ENCODE results near the gene SPATC1L.

SPATC1L gene

GRCh38 chr21:46119637-46120271 is 64.5 kb downstream of the SPATC1L start:
- Mint-ChIP-seq H3K36me3 (ENCODE audit: insufficient read depth) (peaks cover 15% of the 10 kb centered on the region), H3K9me3 (no peaks in the 10 kb centered on the region), H3K27me3 (no peaks in the 10 kb centered on the region), H3K4me3 (no peak overlapping the region), H3K4me1 (no peaks in the 10 kb centered on the region), H3K27ac (ENCODE audit: low read depth) (no peak overlapping the region)
- no peak for ATAC-seq (replicated peaks; ENCODE audit: extremely low read depth, poor library complexity, severe bottlenecking)
- DNase-seq (ENCODE audit: low spot score in 2 of 2), result no peak

- no peak for ATAC-seq (replicated peaks; ENCODE audit: extremely low read depth, poor library complexity, severe bottlenecking)
- H3K4me3 Mint-ChIP-seq, result no peak overlapping the region
- peaks cover 15% of the 10 kb centered on the region for H3K36me3 Mint-ChIP-seq (ENCODE audit: insufficient read depth)
These were observed 65.1 kb downstream of the SPATC1L start for GRCh38 chr21:46119144-46119636.

GRCh38 chr21:46118316-46119143 is 65.7 kb downstream of the SPATC1L start:
- Mint-ChIP-seq H3K36me3 (ENCODE audit: insufficient read depth) (peaks cover 20% of the 10 kb centered on the region), H3K27ac (ENCODE audit: low read depth) (no peak overlapping the region), H3K9me3 (no peaks in the 10 kb centered on the region), H3K4me1 (no peaks in the 10 kb centered on the region), H3K27me3 (no peaks in the 10 kb centered on the region), H3K4me3 (no peak overlapping the region)
- no peak for ATAC-seq (replicated peaks; ENCODE audit: extremely low read depth, poor library complexity, severe bottlenecking)
- DNase-seq (ENCODE audit: low spot score in 2 of 2), result no peak

More at GRCh38 chr21:46119144-46119636, 65.1 kb downstream of the SPATC1L start:
- Mint-ChIP-seq H3K9me3 (no peaks in the 10 kb centered on the region), H3K4me1 (no peaks in the 10 kb centered on the region), H3K27ac (ENCODE audit: low read depth) (no peak overlapping the region), H3K27me3 (no peaks in the 10 kb centered on the region)
- no peak for DNase-seq (ENCODE audit: low spot score in 2 of 2)

- DNase-seq (ENCODE audit: low spot score in 2 of 2), result no peak
- no peaks in the 10 kb centered on the region for H3K4me1 Mint-ChIP-seq
- H3K27me3 Mint-ChIP-seq, result no peaks in the 10 kb centered on the region
- H3K36me3 Mint-ChIP-seq (ENCODE audit: insufficient read depth), result peaks cover 22% of the 10 kb centered on the region
- H3K27ac Mint-ChIP-seq (ENCODE audit: low read depth), result no peak overlapping the region
- ATAC-seq (replicated peaks; ENCODE audit: extremely low read depth, poor library complexity, severe bottlenecking), result no peak
- no peaks in the 10 kb centered on the region for H3K9me3 Mint-ChIP-seq
- H3K4me3 Mint-ChIP-seq, result no peak overlapping the region
These were observed 66.5 kb downstream of the SPATC1L start for GRCh38 chr21:46117586-46118315.

GRCh38 chr21:46116776-46117585 is 67.3 kb downstream of the SPATC1L start:
- ATAC-seq (replicated peaks; ENCODE audit: extremely low read depth, poor library complexity, severe bottlenecking), result no peak
- Mint-ChIP-seq H3K4me1 (no peaks in the 10 kb centered on the region), H3K27me3 (no peaks in the 10 kb centered on the region), H3K9me3 (no peaks in the 10 kb centered on the region), H3K4me3 (no peak overlapping the region), H3K36me3 (ENCODE audit: insufficient read depth) (peaks cover 22% of the 10 kb centered on the region), H3K27ac (ENCODE audit: low read depth) (no peak overlapping the region)
- DNase-seq (ENCODE audit: low spot score in 2 of 2), result no peak

GRCh38 chr21:46116189-46116775 is 68.0 kb downstream of the SPATC1L start:
- Mint-ChIP-seq H3K27ac (ENCODE audit: low read depth) (no peak overlapping the region), H3K36me3 (ENCODE audit: insufficient read depth) (peaks cover 22% of the 10 kb centered on the region), H3K4me1 (no peaks in the 10 kb centered on the region), H3K4me3 (no peak overlapping the region), H3K9me3 (no peaks in the 10 kb centered on the region), H3K27me3 (no peaks in the 10 kb centered on the region)
- DNase-seq (ENCODE audit: low spot score in 2 of 2), result no peak
- no peak for ATAC-seq (replicated peaks; ENCODE audit: extremely low read depth, poor library complexity, severe bottlenecking)

GRCh38 chr21:46115441-46116188 is 68.6 kb downstream of the SPATC1L start:
- Mint-ChIP-seq H3K9me3 (no peaks in the 10 kb centered on the region), H3K4me3 (no peak overlapping the region), H3K4me1 (no peaks in the 10 kb centered on the region), H3K27me3 (no peaks in the 10 kb centered on the region), H3K36me3 (ENCODE audit: insufficient read depth) (peaks cover 25% of the 10 kb centered on the region), H3K27ac (ENCODE audit: low read depth) (no peak overlapping the region)
- DNase-seq (ENCODE audit: low spot score in 2 of 2) (no peak), ATAC-seq (replicated peaks; ENCODE audit: extremely low read depth, poor library complexity, severe bottlenecking) (no peak)

- no peak overlapping the region for H3K27ac Mint-ChIP-seq (ENCODE audit: low read depth)
- H3K36me3 Mint-ChIP-seq (ENCODE audit: insufficient read depth), result peaks cover 23% of the 10 kb centered on the region
- ATAC-seq (replicated peaks; ENCODE audit: extremely low read depth, poor library complexity, severe bottlenecking) (no peak), DNase-seq (ENCODE audit: low spot score in 2 of 2) (no peak)
- no peaks in the 10 kb centered on the region for H3K4me1 Mint-ChIP-seq
- H3K9me3 Mint-ChIP-seq, result no peaks in the 10 kb centered on the region
- H3K27me3 Mint-ChIP-seq, result no peaks in the 10 kb centered on the region
- no peak overlapping the region for H3K4me3 Mint-ChIP-seq
These were observed 69.3 kb downstream of the SPATC1L start for GRCh38 chr21:46114963-46115362.

GRCh38 chr21:46113497-46114176 is 70.6 kb downstream of the SPATC1L start:
- Mint-ChIP-seq H3K36me3 (ENCODE audit: insufficient read depth) (peaks cover 23% of the 10 kb centered on the region), H3K27me3 (no peaks in the 10 kb centered on the region), H3K9me3 (no peaks in the 10 kb centered on the region), H3K4me3 (no peak overlapping the region), H3K4me1 (no peaks in the 10 kb centered on the region), H3K27ac (ENCODE audit: low read depth) (no peak overlapping the region)
- DNase-seq (ENCODE audit: low spot score in 2 of 2) (no peak), ATAC-seq (replicated peaks; ENCODE audit: extremely low read depth, poor library complexity, severe bottlenecking) (no peak)

- DNase-seq (ENCODE audit: low spot score in 2 of 2), result peak in 1 of 2 donors; percentile 6
- no peaks in the 10 kb centered on the region for H3K9me3 Mint-ChIP-seq
These were observed 71.5 kb downstream of the SPATC1L start for GRCh38 chr21:46112725-46113215.

More at GRCh38 chr21:46112725-46113215, 71.5 kb downstream of the SPATC1L start:
- no peak overlapping the region for H3K27ac Mint-ChIP-seq (ENCODE audit: low read depth)
- H3K4me3 Mint-ChIP-seq, result no peak overlapping the region
- no peaks in the 10 kb centered on the region for H3K4me1 Mint-ChIP-seq
- no peaks in the 10 kb centered on the region for H3K27me3 Mint-ChIP-seq
- peaks cover 20% of the 10 kb centered on the region for H3K36me3 Mint-ChIP-seq (ENCODE audit: insufficient read depth)
- ATAC-seq (replicated peaks; ENCODE audit: extremely low read depth, poor library complexity, severe bottlenecking), result no peak

Measured in central memory CD8-positive, alpha-beta T cell (primary cell).